ENCODE results near the gene CREB3L2. TPM values are rescaled to one million over a fixed set of nuclear protein-coding genes. Genes with fewer than 3 reads are reported as not detected.

CREB3L2 gene
- total RNA-seq, 4 donors from 2014 or later = 10.9 to 24.5 (median 14.1) TPM

DNA sequence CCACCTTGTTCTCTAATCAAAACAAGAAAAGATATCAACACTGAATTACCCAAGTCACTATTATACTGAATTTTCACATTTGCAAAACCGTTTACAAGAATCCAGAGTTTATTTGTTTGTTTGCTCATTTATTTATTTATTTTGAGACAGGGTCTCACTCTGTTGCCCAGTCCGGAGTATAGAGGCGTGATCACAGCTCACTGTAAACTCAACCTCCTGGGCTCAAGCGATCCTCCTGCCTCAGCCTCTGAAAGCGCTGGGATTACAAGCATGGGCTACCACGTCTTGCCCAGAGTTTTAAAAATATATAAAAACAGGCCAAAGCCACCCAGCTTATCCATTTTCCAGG, 8.5 kb downstream of the CREB3L2 start:
- no peaks in the 10 kb centered on the region for H3K9me3 ChIP-seq

DNA sequence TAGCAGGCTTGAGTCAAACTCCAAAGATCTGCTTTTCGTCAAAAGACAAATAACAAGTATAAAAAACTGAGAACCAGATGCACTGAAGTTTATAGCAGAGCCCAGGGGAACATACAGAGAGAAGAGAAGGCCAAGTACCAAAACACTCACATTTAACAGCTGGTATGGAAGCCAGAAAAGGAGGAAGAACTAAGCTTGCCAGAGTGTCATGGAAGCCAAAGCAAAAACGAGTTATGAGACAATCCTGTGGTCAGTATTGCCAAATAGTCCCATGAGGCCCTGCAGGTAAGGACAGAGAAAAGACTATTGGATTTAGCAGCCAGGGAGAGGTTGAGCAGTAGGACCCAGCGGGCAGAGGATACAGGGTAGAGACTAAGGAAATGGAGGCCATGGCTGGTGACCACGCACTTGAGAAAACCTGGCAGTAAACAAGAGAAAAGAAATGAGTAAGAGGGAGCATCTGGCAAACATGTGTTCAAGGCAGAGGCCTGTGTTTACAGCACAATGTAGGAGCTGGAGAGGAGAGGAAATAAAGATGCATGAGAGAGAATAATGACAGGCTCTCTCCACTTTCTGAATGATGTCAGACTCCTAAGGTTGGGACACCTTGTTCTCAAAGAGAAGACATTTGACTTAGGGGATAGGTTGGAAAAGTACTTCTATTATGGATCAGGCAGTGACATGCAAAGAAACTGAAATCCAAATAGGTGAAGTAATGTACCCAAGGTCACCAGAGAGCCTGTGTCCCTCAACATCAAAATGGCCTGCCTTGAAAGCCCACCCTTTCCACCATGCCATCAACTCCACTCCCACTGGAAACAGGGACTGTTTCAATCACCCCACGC, 9.1 kb downstream of the CREB3L2 start:
- WGBS = 48% methylated on average over 5 of the region's 5 CpGs
- DNase-seq (ENCODE audit: low spot score in 2 of 2) = peak; percentile 75 to 88
- TF ChIP-seq CTCF (IDR thresholded peaks at IDR 0.05) = no peak
- no peak for TF ChIP-seq EP300 (IDR thresholded peaks at IDR 0.05)
- no peak for TF ChIP-seq POLR2A (IDR thresholded peaks at IDR 0.05)
- peak; percentile 25 to 88 (median 76) for TF ChIP-seq POLR2AphosphoS5 (IDR thresholded peaks at IDR 0.05)
- H3K27ac ChIP-seq = peak overlapping the region; percentile 72
- H3K27me3 ChIP-seq = no peaks in the 10 kb centered on the region
- H3K36me3 ChIP-seq = no peaks in the 10 kb centered on the region
- peaks cover 88% of the 10 kb centered on the region for H3K4me1 ChIP-seq
- no peaks in the 10 kb centered on the region for H3K9me3 ChIP-seq
- H3K4me3 ChIP-seq = peak overlapping the region; percentile 4

More for the DNA sequence above, 8.5 kb downstream of the CREB3L2 start:
- Histone ChIP-seq H3K27me3 (no peaks in the 10 kb centered on the region), H3K4me1 (peaks cover 88% of the 10 kb centered on the region), H3K4me3 (no peak overlapping the region), H3K27ac (peak overlapping the region; percentile 72), H3K36me3 (no peaks in the 10 kb centered on the region)
- TF ChIP-seq EP300 (IDR thresholded peaks at IDR 0.05) = no peak
- TF ChIP-seq CTCF (IDR thresholded peaks at IDR 0.05) = no peak
- TF ChIP-seq POLR2A (IDR thresholded peaks at IDR 0.05) = no peak
- TF ChIP-seq POLR2AphosphoS5 (IDR thresholded peaks at IDR 0.05) = no peak
- no peak for DNase-seq (ENCODE audit: low spot score in 2 of 2)
- 94% methylated on average over 6 of the region's 6 CpGs for WGBS

- H3K36me3 ChIP-seq = no peaks in the 10 kb centered on the region
- no peak for DNase-seq (ENCODE audit: low spot score in 2 of 2)
- TF ChIP-seq POLR2A (IDR thresholded peaks at IDR 0.05) = no peak
- no peak for TF ChIP-seq EP300 (IDR thresholded peaks at IDR 0.05)
- no peak for TF ChIP-seq POLR2AphosphoS5 (IDR thresholded peaks at IDR 0.05)
- no peak for TF ChIP-seq CTCF (IDR thresholded peaks at IDR 0.05)
- peak overlapping the region; percentile 72 for H3K27ac ChIP-seq
- H3K27me3 ChIP-seq = no peaks in the 10 kb centered on the region
- 69% methylated on average over 5 of the region's 5 CpGs for WGBS
- H3K4me1 ChIP-seq = peaks cover 82% of the 10 kb centered on the region
- peak overlapping the region; percentile 4 for H3K4me3 ChIP-seq
- no peaks in the 10 kb centered on the region for H3K9me3 ChIP-seq
Observed at GRCh38 chr7:137992104-137992549, 9.8 kb downstream of the CREB3L2 start.

GRCh38 chr7:137990251-137990941, 11.5 kb downstream of the CREB3L2 start:
- Histone ChIP-seq H3K27ac (peak overlapping the region; percentile 12), H3K36me3 (no peaks in the 10 kb centered on the region), H3K9me3 (no peaks in the 10 kb centered on the region), H3K4me1 (peaks cover 84% of the 10 kb centered on the region), H3K4me3 (no peak overlapping the region), H3K27me3 (no peaks in the 10 kb centered on the region)
- 30% methylated on average over 5 of the region's 5 CpGs for WGBS
- TF ChIP-seq EP300 (IDR thresholded peaks at IDR 0.05) (no peak), POLR2AphosphoS5 (IDR thresholded peaks at IDR 0.05) (peak in 1 of 3 donors; percentile 60)
- DNase-seq (ENCODE audit: low spot score in 2 of 2) = no peak

DNA sequence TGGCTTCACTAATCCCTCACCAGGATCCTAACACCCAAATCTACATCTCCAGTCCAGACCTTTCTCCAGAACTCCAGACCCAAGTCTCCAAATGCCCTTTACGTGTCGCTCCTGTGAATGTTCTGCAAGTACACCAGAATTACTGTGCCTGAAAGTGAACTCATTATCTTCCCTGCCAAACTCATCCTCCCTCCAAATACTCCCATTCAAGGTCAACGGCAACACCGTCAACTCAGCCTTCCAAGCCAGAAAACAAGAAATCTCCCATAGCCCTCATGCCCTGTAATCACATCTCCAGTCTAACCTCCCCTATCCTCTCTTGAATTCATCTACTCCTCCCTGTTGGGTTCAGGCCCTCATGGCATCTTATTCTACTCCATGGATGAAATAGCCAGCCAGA, 12.3 kb downstream of the CREB3L2 start:
- Histone ChIP-seq H3K4me3 (no peak overlapping the region), H3K27ac (no peak overlapping the region), H3K27me3 (no peaks in the 10 kb centered on the region), H3K9me3 (no peaks in the 10 kb centered on the region), H3K4me1 (peaks cover 86% of the 10 kb centered on the region), H3K36me3 (no peaks in the 10 kb centered on the region)
- WGBS = 64% methylated on average over 4 of the region's 4 CpGs
- no peak for TF ChIP-seq EP300 (IDR thresholded peaks at IDR 0.05)
- TF ChIP-seq POLR2A (IDR thresholded peaks at IDR 0.05) = no peak
- TF ChIP-seq POLR2AphosphoS5 (IDR thresholded peaks at IDR 0.05) = no peak
- TF ChIP-seq CTCF (IDR thresholded peaks at IDR 0.05) = no peak
- DNase-seq (ENCODE audit: low spot score in 2 of 2) = no peak

Measured in suprapubic skin (tissue), 4 donors.